Nephron (organoid): ENCODE data around the gene ZPR1.

ENCODE experiments used
- H3K27ac Mint-ChIP-seq, 3 experiments: 2 replicates each; pipeline ENCODE4 v1.8.0; 2020; ENCODE audit warnings: mixed read lengths in 3 of 3, mild to moderate bottlenecking in 2 of 3, moderate library complexity in 1 of 3
- H3K27me3 Mint-ChIP-seq: 2 replicates; pipeline ENCODE4 v1.8.0; 2021; ENCODE audit warnings: low read depth, mild to moderate bottlenecking, moderate library complexity, mixed read lengths
- H3K36me3 Mint-ChIP-seq: 2 replicates; pipeline ENCODE4 v1.8.0; 2020; ENCODE audit warnings: low read depth, mixed read lengths
- H3K4me1 Mint-ChIP-seq: 2 replicates; pipeline ENCODE4 v1.8.0; 2020; ENCODE audit warnings: mixed read lengths
- H3K4me3 Mint-ChIP-seq, 3 experiments: 2 replicates each; pipeline ENCODE4 v1.8.0; 2020; ENCODE audit warnings: mild to moderate bottlenecking in 3 of 3, mixed read lengths in 3 of 3, moderate library complexity in 2 of 3
- H3K9me3 Mint-ChIP-seq: 2 replicates; pipeline ENCODE4 v1.8.0; 2020; ENCODE audit warnings: mixed read lengths
- TF ChIP-seq, protein P1 (sequence below), 3 experiments: fragments of 200-600 bp; sonication (generic); IDR thresholded peaks; one replicate each; pipeline ENCODE4 v1.5.0; 2021; ENCODE audit warnings: antibody characterized with exemption in 3 of 3; ENCODE audit not compliant: unreplicated experiment in 3 of 3

The ZPR1 gene

GRCh38 chr11:116833816-116834534 lies 46.2 kb upstream of the ZPR1 start:
- Mint-ChIP-seq H3K27me3 (peaks cover 11% of the 10 kb centered on the region), H3K4me1 (peaks cover 14% of the 10 kb centered on the region), H3K27ac (peak overlapping the region in 2 of 3 experiments; percentile 35 to 69), H3K36me3 (no peaks in the 10 kb centered on the region), H3K4me3 (peak overlapping the region in 2 of 3 experiments; percentile 19 to 52), H3K9me3 (no peaks in the 10 kb centered on the region)
- TF ChIP-seq, protein P1, sequence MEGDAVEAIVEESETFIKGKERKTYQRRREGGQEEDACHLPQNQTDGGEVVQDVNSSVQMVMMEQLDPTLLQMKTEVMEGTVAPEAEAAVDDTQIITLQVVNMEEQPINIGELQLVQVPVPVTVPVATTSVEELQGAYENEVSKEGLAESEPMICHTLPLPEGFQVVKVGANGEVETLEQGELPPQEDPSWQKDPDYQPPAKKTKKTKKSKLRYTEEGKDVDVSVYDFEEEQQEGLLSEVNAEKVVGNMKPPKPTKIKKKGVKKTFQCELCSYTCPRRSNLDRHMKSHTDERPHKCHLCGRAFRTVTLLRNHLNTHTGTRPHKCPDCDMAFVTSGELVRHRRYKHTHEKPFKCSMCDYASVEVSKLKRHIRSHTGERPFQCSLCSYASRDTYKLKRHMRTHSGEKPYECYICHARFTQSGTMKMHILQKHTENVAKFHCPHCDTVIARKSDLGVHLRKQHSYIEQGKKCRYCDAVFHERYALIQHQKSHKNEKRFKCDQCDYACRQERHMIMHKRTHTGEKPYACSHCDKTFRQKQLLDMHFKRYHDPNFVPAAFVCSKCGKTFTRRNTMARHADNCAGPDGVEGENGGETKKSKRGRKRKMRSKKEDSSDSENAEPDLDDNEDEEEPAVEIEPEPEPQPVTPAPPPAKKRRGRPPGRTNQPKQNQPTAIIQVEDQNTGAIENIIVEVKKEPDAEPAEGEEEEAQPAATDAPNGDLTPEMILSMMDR (IDR thresholded peaks at IDR 0.05; ENCODE audit: unreplicated experiment in 3 of 3), result no peak

DNA sequence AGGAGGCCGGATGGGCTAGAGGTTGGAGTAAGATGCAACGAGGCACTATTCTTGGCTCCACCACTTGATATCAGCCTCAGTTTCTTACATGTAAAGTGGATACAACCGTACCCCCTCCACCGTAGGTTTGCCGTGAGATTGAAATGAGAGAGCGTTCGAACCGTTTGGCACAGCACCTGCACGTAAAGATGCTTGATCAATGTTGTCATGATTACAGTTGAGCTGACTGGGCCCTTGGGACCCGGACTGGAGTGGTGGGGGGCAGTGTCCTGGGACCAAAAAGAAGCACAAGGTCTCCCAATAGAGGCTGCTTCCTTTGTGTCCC lies 45.6 kb upstream of the ZPR1 start:
- H3K9me3 Mint-ChIP-seq, result no peaks in the 10 kb centered on the region
- H3K4me1 Mint-ChIP-seq, result peaks cover 14% of the 10 kb centered on the region
- H3K4me3 Mint-ChIP-seq, result no peak overlapping the region
- TF ChIP-seq, protein P1 (IDR thresholded peaks at IDR 0.05; ENCODE audit: unreplicated experiment in 3 of 3), result no peak
- no peak overlapping the region for H3K27ac Mint-ChIP-seq
- H3K27me3 Mint-ChIP-seq, result peaks cover 11% of the 10 kb centered on the region
- H3K36me3 Mint-ChIP-seq, result no peaks in the 10 kb centered on the region

DNA sequence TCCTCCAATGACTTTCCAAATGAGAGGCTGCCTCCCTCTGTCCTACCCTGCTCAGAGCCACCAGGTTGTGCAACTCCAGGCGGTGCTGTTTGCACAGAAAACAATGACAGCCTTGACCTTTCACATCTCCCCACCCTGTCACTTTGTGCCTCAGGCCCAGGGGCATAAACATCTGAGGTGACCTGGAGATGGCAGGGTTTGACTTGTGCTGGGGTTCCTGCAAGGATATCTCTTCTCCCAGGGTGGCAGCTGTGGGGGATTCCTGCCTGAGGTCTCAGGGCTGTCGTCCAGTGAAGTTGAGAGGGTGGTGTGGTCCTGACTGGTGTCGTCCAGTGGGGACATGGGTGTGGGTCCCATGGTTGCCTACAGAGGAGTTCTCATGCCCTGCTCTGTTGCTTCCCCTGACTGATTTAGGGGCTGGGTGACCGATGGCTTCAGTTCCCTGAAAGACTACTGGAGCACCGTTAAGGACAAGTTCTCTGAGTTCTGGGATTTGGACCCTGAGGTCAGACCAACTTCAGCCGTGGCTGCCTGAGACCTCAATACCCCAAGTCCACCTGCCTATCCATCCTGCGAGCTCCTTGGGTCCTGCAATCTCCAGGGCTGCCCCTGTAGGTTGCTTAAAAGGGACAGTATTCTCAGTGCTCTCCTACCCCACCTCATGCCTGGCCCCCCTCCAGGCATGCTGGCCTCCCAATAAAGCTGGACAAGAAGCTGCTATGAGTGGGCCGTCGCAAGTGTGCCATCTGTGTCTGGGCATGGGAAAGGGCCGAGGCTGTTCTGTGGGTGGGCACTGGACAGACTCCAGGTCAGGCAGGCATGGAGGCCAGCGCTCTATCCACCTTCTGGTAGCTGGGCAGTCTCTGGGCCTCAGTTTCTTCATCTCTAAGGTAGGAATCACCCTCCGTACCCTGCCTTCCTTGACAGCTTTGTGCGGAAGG lies 44.8 kb upstream of the ZPR1 start:
- Mint-ChIP-seq H3K4me1 (peaks cover 9% of the 10 kb centered on the region), H3K27me3 (peaks cover 11% of the 10 kb centered on the region), H3K27ac (no peak overlapping the region), H3K9me3 (no peaks in the 10 kb centered on the region), H3K4me3 (no peak overlapping the region), H3K36me3 (no peaks in the 10 kb centered on the region)
- TF ChIP-seq, protein P1 (IDR thresholded peaks at IDR 0.05; ENCODE audit: unreplicated experiment in 3 of 3), result no peak

- H3K4me3 Mint-ChIP-seq, result no peak overlapping the region
- peaks cover 11% of the 10 kb centered on the region for H3K27me3 Mint-ChIP-seq
- H3K36me3 Mint-ChIP-seq, result no peaks in the 10 kb centered on the region
- no peaks in the 10 kb centered on the region for H3K9me3 Mint-ChIP-seq
- TF ChIP-seq, protein P1 (IDR thresholded peaks at IDR 0.05; ENCODE audit: unreplicated experiment in 3 of 3), result no peak
- no peak overlapping the region for H3K27ac Mint-ChIP-seq
- peaks cover 9% of the 10 kb centered on the region for H3K4me1 Mint-ChIP-seq
These were observed 44.0 kb upstream of the ZPR1 start for GRCh38 chr11:116831790-116832349.

DNA sequence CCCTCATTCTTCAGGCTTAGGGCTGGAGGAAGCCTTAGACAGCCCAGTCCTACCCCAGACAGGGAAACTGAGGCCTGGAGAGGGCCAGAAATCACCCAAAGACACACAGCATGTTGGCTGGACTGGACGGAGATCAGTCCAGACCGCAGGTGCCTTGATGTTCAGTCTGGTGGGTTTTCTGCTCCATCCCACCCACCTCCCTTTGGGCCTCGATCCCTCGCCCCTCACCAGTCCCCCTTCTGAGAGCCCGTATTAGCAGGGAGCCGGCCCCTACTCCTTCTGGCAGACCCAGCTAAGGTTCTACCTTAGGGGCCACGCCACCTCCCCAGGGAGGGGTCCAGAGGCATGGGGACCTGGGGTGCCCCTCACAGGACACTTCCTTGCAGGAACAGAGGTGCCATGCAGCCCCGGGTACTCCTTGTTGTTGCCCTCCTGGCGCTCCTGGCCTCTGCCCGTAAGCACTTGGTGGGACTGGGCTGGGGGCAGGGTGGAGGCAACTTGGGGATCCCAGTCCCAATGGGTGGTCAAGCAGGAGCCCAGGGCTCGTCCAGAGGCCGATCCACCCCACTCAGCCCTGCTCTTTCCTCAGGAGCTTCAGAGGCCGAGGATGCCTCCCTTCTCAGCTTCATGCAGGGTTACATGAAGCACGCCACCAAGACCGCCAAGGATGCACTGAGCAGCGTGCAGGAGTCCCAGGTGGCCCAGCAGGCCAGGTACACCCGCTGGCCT lies 42.5 kb upstream of the ZPR1 start:
- TF ChIP-seq, protein P1 (IDR thresholded peaks at IDR 0.05; ENCODE audit: unreplicated experiment in 3 of 3), result no peak
- H3K27me3 Mint-ChIP-seq, result peaks cover 11% of the 10 kb centered on the region
- no peaks in the 10 kb centered on the region for H3K9me3 Mint-ChIP-seq
- H3K36me3 Mint-ChIP-seq, result no peaks in the 10 kb centered on the region
- peaks cover 2% of the 10 kb centered on the region for H3K4me1 Mint-ChIP-seq
- H3K27ac Mint-ChIP-seq, result no peak overlapping the region
- H3K4me3 Mint-ChIP-seq, result no peak overlapping the region
